NOMO-1 treated with dmso at 0.1 percent for 144 hours (cell line): ENCODE measurements around the gene ARHGEF39.
"Not testable (repeated sequence)": the region's sequence is repeated elsewhere in the genome, so short reads cannot be mapped to it uniquely, and the experiment has no call there.

Experiments
- DNase-seq: peaks from one replicate; lab custom pipeline; 2025; ENCODE audit not compliant: unreplicated experiment; lab: John Stamatoyannopoulos, UW

Gene ARHGEF39

DNA sequence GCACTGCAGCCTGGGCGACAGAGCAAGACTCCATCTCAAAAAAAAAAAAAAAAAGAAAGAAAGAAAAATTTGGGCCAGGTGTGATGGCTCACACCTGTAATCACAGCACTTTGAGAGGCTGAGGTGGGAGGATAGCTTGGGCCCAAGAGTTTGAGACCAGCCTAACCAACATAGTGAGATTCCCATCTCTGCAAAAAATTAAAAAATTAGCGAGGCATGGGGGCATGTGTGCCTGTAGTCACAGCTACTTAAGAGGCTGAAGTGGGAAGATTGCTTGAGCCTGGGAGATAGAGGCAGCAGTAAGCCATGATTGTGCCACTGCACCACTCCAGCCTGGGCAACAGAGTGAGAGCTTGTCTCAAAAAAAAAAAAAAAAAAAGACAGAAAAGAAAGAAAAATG is 11.4 kb downstream of the ARHGEF39 start:
- no peak for DNase-seq

DNA sequence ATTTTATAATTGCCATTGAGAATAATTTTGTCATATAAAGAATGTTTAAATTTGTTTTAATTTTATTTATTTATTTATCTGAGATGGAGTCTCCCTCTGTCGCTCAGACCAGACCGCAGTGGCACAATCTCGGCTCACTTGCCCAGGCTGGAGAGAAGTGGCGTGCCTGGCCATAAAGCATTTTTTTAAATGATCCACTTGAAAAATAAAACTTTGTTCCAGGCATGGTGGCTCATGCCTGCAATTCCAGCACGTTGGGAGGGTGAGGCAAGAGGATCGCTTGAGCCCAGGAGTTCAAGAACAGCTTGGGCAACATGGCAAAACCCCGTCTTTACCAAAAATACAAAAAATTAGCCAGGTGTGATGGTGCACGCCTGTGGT is 12.2 kb downstream of the ARHGEF39 start:
- DNase-seq: peak; percentile 46

DNA sequence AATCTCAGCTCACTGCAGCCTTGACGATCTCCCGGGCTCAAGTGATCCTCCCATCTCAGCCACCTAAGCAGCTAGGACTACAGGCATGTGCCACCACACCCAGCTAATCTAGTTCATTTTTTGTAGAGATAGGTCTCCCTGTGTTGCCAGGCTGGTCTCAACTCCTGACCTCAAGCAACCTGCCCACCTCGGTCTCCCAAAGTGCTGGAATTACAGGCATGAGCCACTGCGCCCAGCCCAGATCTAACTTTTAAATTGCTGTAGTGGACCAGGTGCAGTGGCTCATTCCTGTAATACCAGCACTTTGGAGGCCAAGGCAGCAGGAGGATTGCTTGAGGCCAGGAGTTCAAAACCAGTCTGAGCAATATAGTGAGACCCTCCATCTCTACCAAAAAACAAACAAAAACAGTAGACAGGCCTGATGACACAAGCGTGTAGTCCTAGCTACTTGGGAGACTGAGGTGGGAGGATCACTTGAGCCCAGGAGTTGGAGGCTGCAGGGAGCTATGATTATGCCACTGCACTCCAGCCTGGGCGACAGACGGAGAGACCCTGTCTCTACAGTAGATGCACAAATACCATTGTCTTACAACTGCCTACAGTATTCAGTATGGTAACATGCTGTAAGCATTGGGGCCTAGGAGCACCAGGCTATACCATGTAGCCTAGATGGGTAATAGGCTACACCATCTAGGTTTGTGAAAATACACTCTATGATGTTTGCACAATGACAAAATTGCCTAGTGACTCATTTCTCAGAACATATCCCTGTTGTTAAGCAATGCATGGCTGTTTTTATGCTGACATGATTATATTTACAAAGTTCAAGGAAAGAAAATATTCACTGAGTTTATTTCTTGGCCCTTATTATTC is 12.8 kb downstream of the ARHGEF39 start:
- peak; percentile 46 for DNase-seq

DNA sequence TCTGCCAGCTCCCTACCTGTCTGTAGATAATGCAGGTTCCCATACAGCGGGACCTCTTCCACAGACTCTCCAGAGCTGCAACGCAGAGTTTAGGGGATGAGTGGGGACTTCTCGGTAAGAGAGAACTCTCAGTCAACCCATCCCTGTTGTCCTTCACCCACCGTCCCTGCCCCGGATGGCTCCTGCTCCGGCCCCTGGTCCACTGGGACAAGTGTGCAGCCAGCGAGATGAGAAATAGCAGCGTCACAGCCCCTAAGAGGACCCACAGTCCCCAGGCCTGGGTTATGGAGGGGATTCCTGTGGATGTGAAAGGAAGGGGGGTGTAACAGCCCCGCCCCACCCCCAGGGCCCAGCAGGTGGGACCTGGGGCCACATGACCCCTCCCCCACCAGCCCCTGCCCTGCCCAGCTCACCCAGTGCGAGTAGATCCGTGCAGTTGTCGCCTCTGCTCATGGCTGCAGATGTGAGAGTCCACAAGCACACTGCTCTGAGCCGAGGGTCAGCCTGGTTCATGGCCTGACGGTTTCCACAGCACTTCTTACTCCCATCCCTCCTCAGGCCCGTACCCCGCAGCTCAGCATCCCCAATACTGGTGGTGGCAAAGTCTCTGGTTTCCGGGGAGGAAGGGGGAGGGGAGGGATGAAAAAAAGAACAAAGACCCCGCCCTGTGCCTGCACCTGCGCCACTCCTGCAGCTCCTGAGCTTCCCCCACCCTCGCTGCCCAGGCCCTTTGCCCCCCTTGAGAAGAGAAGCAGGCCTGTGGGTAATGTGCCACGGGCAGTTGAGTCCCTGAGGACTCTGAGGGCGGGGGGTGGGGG is 14.4 kb downstream of the ARHGEF39 start, which contains the start of gene SIT1:
SIT1 (minus strand) TSS at position 591 of the 818 bp plus-strand sequence; CDS start at position 513, 78 bp downstream.
- no peak for DNase-seq

DNA sequence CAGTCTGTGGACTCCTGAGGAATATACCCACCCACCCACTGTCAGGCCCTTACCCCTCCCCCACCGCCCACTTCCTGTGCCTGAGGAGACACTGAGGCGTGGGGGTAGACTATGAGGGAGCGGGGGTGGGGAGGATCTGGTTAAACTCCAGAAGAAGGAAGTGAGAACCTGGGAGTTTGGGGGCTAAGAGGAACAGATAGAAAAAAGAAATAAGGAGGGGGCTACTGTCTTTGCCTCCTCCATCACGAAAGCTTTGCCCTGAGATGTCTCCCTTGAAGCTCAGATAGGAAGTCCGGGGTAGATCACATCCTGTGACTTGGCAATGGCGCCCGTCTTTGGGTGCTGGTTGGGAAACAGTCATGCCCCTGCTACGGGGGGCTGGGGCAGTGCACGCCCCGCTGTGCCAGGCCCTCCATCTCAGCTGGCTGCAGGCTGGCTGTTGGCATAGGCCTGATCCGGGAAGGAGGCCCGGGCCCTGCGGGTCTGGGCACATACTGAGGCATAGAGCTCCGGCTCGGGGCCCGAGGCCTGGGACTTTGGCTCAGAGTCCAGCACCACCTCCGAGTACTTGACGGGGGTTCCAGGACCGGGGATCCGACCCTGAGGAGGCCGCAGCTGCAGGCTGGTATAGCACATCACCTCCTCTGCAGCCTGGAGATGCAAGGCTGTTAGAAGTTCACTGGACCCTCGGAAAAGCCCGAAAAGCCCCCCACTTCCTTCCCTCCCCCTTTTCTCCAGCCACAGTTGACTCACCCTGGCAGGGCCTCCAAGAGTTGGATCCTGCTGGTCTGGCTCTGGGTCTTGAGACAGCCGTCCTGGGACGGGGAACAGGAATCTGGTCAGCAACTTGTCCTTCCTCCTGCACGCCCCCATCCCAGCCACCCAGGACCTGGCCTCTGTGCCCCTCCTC is 15.3 kb downstream of the ARHGEF39 start:
- DNase-seq: peak; percentile 30

DNA sequence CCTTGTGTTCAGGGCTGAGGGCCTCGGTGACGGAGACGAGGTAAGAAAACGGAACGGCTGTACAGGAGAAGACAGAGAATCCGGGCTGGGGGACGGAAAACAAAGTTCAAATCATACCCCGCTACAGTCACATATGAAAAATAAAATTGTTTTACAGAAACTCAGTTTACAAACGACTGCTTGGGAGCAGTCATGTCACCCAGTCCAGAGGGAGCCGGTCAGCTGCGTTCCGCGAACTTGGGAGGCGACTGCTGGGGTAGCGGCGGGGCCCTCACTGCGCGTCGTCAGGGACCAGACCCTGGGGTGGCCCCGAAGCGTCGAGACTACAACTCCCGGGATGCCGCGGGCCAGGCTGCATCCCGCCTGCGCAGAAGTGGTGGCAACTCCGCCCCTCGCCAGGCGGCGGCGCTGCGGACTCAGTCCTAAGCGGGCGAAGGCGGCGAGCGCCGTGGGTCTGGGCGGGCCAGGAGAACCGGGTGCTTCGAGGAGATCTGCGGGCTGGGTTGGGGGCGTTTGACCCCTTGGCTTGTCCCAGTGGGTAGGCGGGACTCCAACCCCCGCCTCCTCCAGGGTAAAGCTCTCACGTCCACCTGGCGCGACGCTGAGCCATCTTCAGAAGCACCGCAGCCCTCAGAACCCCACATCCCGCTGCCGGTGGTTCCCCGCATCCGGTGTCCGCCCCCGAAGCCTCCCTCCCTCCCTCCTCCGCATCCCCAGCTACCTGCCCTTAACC is 18.3 kb downstream of the ARHGEF39 start:
- DNase-seq: peak; percentile 92

DNA sequence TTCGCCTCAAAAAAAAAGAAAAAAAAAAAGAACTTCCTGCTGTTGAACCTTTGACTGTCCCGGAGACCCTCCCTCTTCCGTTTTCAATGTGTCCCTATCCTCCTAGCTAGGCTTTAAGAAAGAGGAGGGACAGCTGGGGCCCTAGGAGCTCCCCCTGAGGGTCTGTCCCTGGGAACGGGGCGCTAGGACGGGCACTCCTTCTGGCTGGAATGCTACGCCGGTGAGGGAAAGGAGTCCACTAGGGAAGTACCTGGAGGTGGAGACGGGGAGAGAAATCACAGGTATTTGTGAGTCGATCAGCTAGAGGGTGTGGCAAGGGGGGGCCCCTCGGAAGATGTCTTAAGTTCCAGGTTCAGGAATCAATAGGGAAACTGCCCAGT is 18.9 kb downstream of the ARHGEF39 start:
- DNase-seq: no peak

DNA sequence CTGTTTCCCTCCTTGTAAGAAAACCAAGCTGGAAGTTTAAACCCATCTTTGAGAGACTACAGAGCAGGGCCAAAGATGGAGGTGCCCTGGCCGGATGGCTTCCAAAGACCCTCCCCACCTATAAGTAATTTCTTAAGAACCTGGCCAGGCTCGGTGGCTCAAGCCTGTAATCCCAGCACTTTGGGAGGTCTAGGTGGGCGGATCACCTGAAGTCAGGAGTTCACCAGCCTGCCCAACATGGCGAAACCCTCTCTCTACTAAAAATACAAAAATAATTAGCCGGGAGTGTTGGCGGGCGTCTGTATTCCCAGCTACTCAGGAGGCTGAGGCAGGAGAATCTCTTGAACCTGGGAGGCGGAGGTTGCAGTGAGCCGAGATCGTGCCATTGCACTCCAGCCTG is 19.3 kb downstream of the ARHGEF39 start:
- DNase-seq: not testable (repeated sequence)

DNA sequence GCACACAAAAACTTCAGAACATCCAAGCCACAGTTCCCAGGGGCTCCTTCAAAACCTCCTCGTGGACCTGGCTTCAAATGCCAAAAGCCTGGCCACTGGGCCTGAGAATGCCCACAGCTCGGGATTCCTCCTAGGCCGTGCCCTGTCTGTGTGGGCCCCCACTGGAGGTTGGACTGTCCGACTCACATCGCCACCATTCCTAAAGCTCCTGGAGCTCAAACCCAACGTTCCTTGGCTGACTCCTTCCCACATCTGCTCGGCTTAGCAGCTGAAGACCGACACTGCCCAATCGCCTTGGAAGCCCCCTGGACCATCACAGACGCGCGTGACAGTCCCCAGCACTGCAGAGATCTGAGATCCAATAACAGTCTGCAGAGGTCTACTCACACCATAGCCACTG is 21.9 kb downstream of the ARHGEF39 start:
- no peak for DNase-seq

DNA sequence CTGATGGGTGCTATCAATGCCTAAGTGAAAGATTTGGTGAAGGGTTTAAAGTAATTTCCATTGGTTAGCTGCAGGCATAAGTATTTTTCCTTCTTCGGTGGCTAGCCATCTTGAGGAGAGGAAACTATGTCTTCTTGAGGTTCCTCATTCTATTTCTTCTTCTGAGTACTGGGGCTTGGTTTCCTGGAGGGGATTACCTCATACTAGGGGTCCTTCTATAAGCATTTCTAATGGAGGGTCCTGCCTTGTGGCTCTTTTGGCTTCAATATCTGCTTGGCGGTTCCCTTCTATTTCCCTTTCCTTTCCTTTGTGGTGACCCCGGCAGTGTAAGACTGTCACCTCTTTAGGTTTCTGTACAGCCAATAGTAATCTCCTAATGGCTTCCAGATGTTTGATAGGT is 23.5 kb downstream of the ARHGEF39 start:
- not testable (repeated sequence) for DNase-seq

DNA sequence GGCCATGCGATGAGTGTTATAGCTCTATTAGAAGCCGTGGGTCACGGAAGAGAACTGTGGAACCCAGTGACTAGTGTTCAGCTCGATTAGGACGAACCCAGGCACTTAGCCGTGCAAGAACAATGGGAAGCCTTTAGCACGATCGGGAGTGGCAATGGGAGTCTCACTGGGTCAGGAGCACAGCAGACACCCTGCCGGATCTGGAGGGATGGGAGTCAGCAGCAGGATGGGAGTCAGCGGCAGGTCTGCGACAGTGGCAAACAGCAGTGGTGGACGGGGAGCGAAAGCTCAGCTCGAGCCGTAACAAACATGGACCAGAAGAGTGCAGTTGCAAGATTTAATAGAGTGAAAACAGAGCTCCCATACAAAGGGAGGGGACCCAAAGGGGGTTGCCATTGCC is 24.6 kb downstream of the ARHGEF39 start:
- not testable (repeated sequence) for DNase-seq

DNA sequence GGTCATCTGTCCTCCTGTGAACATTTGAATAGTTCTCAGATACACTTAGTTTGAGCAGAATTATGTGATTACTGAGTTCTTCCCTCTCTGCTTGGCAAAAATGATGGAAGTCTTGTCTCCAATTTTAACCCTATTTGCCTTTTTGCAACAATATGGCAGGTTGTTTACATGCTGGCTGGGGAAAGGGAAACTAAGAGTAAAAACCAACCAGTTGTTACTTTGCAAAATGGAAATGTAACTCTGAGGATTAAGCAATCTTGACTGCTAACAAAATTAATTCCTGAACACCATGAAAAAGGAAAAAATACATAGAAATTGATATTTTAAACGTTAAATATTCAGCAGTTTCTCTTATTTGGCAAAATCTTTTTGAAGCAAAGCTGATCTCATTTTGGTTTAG is 25.4 kb downstream of the ARHGEF39 start:
- no peak for DNase-seq

DNA sequence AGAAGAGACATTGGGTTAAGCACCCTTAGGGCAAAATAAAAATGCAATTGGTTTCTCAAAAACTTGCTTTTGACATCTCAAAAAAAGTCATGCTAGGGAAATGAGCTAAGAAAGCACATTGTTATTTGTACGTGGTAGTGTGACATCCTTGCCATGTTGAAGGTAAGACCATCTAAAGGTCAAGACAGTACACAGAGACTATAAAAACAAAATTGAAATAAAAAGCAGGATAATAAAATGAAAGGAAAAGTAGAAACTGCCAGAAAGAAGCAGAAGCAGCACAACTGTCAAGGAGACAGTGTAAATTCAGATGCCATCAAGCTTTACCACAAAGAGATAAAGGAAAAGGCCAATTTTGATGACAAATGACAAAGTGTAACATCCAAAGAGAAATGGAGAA is 25.8 kb downstream of the ARHGEF39 start:
- not testable (repeated sequence) for DNase-seq

DNA sequence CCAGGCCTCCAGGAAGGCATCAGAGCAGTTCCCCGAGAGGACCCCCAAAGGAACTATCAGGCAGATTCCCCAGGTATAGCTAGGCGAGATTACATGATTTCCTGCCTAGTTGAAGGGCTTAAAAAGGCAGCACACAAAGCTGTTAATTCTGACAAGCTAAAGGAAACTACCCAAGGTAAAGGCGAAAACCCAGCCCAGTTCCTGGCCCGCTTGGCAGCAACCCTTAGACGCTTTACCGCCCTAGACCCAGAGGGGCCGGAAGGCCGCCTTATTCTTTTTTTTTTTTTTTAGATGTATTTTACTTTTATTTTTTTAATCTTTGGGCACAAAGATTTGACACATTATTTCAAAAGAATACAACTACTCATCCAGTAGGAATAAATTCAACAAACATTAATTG is 26.2 kb downstream of the ARHGEF39 start:
- DNase-seq: not testable (repeated sequence)

DNA sequence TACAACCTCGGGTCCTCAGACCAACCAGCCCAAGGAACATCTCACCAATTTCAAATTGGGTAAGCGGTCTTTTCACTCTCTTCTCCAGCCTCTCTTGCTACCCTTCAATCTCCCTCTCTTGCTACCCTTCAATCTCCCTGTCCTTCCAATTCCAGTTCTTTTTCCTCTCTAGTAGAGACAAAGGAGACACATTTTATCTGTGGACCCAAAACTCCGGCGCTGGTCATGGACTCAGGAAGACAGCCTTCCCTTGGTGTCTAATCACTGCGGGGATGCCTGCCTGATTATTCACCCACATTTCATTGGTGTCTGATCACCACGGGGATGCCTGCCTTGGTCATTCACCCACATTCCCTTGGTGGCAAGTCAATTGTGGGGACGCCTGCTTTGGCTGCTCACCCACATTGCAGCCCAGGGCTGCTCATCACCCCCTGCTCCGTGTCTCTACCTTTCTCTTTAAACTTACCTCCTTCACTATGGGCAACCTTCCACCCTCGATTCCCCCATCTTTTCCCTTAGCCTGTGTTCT is 27.5 kb downstream of the ARHGEF39 start:
- DNase-seq: not testable (repeated sequence)

DNA sequence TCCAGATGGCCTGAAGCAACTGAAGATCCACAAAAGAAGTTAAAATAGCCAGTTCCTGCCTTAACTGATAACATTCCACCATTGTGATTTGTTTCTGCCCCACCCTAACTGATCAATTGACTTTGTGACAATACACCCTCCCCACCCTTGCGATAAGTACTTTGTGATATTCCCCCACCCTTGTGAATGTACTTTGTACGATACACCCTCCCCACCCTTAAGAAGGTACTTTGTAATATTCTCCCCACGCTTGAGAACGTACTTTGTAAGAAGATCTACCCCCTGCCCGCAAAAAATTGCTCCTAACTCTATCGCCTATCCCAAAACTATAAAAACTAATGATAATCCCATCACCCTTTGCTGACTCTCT is 28.1 kb downstream of the ARHGEF39 start:
- DNase-seq: not testable (repeated sequence)

DNA sequence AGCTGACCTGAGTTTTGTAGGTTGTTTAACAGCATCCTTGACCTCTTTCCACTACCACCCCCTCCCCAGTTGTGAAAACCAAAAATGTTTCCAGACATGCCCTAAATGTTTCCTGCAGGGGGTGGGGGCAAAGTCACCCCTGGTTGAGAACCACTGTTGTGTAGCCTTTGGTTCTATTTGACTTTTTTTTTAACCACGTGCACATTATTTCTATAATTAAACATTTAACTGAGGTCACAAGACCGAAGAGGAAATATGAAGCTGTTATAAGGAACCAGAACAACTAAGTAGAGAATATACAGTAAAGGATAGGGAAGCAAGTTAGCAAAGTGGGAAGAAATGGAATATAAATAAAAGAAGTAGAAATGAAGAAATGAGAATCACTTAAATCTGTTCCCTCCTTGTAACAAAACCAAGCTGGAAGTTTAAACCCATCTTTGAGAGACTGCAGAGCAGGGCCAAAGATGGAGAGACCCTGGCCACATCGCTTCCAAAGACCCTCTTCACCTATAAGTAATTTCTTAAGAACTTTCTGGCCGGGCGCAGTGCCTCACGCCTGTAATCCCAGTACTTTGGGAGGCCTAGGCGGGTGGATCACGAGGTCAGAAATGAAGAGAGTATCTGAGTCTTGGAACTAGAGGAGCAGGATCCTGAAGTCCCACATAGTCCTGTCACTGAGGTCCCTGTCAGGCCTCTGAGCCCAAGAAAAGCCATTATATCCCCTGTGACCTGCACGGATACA is 28.7 kb downstream of the ARHGEF39 start:
- no peak for DNase-seq

DNA sequence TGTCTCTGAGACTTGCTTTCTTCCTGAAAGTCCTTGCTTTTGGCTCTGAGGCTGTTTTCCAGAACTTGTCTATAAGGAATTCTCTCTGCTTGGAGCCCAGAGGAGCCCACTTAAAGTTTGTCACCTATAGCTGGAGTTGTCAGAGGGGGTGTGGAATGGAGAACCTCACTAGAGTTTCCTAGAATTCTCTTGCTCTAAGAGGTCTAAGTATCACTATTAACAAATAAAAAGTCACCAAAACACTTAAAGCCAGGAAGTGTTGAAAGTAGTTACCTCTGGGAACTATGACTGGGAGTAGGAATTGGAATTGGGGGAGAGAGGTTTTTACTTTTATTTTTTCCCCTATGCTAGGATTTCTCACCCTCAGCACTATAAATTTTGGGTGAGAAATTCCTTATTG is 29.3 kb downstream of the ARHGEF39 start:
- DNase-seq: no peak

DNA sequence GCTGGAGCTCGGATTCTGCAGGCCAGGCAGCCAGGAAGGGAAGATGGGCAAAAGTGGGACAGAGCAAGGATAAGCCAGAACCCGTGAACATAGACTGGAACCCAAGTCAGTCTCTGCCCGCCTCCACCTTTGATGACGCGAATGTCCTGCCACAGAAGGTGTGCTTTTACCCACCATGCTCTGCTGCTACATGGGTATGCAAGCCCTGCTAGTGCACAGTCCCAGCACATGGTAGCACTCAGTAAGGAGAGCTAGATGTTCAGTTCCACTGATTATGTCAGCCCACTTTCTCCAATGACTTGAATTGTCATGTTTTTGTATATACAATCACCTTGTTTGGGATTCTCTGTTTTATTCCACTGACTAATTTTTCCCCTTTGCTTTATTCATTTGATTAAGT is 35.4 kb downstream of the ARHGEF39 start:
- no peak for DNase-seq
